Fibroblast of villous mesenchyme (primary cell): ENCODE results near the gene ZEB2. TPM values are rescaled to one million over a fixed set of nuclear protein-coding genes. Genes with fewer than 3 reads are reported as not detected.

ENCODE experiments used
- DNase-seq: peaks from one replicate; pipeline ENCODE4 v3.0.0-alpha.2; 2010; ENCODE audit warnings: low read depth
- H3K4me3 ChIP-seq: 2 replicates; pipeline ENCODE4 v1.5.1; 2011; ENCODE audit warnings: low read depth, mild to moderate bottlenecking, low read length
- total RNA-seq: library from RNA; depleted of rRNA; stranded (reverse); fragments of >200 nt; gene quantifications from 2 replicates; pipeline ENCODE4 v1.2.3, GENCODE V29; 2012
- TF ChIP-seq, protein P1 (sequence below): IDR thresholded peaks from 2 replicates; pipeline ENCODE4 v1.5.1; 2012; ENCODE audit warnings: low read depth, mild to moderate bottlenecking, low read length; ENCODE audit not compliant: insufficient read depth

The ZEB2 gene
- total RNA-seq, 1 donor, result 50.1 TPM

DNA sequence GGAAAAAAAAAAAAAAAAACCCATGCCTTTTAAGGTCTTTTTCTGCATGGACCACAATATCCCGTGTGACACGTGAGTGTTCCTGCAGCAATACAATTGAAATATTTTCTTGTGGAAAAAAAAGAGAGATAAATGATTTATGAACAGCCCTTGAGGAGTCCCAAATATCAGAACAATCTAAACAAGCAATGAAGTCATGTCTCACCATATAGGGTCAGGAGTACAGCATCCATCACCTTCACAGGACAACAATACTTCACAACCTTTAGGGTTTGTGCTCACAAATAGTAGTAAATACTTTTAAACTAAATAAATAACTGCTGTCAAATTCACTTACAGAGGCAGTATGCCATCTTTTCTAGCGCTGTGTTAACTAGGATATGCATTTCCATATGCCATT is 87.9 kb downstream of the ZEB2 start:
- H3K4me3 ChIP-seq, result no peak overlapping the region
- DNase-seq, result no peak
- TF ChIP-seq, protein P1, sequence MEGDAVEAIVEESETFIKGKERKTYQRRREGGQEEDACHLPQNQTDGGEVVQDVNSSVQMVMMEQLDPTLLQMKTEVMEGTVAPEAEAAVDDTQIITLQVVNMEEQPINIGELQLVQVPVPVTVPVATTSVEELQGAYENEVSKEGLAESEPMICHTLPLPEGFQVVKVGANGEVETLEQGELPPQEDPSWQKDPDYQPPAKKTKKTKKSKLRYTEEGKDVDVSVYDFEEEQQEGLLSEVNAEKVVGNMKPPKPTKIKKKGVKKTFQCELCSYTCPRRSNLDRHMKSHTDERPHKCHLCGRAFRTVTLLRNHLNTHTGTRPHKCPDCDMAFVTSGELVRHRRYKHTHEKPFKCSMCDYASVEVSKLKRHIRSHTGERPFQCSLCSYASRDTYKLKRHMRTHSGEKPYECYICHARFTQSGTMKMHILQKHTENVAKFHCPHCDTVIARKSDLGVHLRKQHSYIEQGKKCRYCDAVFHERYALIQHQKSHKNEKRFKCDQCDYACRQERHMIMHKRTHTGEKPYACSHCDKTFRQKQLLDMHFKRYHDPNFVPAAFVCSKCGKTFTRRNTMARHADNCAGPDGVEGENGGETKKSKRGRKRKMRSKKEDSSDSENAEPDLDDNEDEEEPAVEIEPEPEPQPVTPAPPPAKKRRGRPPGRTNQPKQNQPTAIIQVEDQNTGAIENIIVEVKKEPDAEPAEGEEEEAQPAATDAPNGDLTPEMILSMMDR, result no peak

DNA sequence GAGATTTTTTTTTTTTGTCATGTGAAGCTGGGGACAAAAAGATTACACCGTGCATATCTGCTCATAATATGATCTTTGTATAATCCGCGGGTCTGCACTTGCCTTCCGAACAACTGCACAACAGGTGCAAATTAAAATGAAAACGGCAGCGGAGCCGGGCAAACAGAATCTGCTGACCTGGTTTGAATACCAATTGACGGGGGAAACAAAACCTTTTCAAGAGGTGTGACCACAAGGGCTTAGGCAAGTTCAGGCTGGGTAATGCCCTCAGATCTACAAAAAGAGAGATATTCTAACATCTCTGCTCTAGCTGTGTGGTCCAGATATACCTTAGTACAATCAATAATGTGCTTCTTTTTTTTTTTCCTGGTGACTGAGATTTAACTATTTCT is 88.5 kb downstream of the ZEB2 start:
- H3K4me3 ChIP-seq, result peak overlapping the region; percentile 3
- TF ChIP-seq, protein P1, result no peak
- DNase-seq, result no peak

DNA sequence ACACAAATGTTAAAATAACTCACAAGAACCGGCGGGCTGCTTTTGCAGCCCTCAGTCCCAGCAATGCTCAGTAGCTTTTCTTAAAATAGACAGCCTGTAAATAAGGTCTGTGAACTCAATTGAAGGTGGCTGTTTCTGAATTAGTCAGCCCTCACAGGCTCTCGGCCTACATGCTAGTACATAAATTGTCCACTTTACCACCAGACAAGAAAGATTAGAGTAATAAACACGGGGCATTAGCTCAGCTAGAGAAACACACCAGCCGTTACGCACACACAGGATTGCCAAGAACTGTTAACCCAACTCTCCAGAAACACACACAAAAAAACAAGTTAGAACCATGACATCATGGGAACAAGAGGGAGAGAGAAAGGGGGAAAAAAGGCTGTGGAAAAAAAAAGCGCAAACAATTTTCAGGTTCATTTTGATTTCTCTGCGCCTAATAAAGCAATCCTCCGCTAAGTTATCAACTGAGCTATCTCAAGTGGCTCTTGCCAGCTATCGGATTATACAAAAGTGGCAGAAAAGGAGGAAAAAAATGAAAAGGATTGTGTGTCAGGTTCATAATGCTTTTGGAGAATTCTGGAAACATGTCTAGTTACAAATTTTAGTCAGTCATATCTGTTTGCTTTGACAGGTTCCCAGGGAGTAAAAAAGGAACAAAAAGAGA is 89.1 kb downstream of the ZEB2 start:
- peak; percentile 99 for DNase-seq
- peak overlapping the region; percentile 3 for H3K4me3 ChIP-seq
- TF ChIP-seq, protein P1, result no peak

DNA sequence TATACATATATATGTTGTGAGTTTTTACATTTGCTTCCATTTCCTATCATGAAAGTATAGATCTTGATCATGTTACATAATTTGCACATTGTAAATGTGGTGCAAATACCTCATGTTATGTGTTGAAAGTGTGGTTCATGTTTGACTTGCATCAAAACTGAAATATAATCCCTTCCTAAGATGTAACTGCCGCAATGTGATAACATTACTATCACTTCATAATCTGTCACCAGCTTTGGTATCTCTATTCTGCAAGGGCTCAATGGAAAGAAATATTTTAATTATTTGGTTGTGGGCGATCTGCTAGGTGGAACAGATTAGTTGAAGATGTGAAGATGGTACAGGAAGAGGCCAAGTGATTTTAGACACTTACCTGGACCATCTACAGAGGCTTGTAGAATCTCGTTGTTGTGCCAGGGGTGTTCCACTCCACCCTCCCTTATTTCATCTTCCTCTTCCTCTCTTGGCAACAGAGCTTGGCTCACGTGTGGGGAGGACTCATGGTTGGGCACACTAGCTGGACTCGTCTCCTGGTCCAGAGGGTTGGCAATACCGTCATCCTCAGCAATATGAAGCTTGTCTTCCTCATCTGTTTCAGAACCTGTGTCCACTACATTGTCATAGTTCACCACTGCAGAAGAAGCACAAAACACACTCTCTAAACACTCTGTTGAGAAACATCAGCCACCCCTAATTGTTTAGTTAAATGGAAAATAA is 90.4 kb downstream of the ZEB2 start:
- TF ChIP-seq, protein P1, result no peak
- H3K4me3 ChIP-seq, result no peak overlapping the region
- DNase-seq, result no peak

DNA sequence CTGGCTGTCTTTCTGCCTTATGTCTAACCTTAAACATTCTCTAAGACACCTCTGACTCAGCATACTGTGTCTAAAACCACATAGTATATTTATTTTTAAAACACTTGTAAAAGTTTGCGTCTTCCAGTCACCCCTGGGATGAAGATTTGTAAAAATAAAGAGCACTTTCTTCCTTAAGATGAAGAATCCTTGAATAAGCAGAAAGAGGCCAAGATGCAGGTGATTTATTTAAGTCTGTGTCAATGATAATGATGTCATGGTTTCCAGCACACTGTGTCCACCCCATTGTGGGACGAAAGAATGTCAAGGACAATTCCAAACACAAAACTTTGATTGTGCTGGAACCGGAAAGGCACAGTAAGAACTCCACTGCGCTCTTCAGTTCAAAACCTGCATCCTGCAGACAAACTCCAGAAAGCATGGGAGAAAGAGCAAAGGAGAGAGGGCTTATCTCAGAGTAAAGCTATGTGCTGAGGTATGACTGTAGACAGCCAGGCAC is 92.9 kb downstream of the ZEB2 start:
- TF ChIP-seq, protein P1, result no peak
- peak; percentile 85 for DNase-seq
- no peak overlapping the region for H3K4me3 ChIP-seq

DNA sequence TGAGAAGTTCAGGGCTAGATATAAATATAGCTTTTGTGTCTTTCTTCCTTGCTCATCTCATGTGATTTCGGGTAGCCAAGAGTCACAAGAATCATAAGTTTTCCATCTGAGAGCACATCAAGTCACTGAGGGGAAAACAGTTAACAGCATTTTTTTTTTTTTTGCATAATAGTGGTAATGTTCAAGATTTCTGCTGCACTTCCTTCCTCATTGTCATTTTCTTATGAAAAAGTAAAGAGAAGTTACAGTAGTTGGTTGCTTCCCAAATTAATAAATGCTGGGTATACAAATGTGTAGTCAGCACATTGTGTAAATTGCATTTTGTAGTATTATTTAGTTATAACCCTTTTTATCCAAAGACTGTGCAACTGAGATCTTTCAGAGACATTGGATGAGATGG is 93.6 kb downstream of the ZEB2 start:
- DNase-seq, result no peak
- no peak overlapping the region for H3K4me3 ChIP-seq
- TF ChIP-seq, protein P1, result no peak
